GM19035 (cell line): ENCODE data around the gene DDR2.
"Not testable (repeated sequence)": the region's sequence is repeated elsewhere in the genome, so short reads cannot be mapped to it uniquely, and the experiment has no call there.

Experiments
- ATAC-seq: cut with Tn5 transposase; IDR thresholded peaks from one replicate; pipeline ENCODE4 v1.9.1; 2021; ENCODE audit not compliant: unreplicated experiment

DDR2 gene

GRCh38 chr1:162753998-162754585, 121.8 kb downstream of the DDR2 start:
- ATAC-seq, result no peak

GRCh38 chr1:162755306-162755705, 123.0 kb downstream of the DDR2 start:
- ATAC-seq, result no peak

GRCh38 chr1:162756523-162756922, 124.3 kb downstream of the DDR2 start:
- ATAC-seq, result no peak

GRCh38 chr1:162757476-162757875, 125.2 kb downstream of the DDR2 start:
- ATAC-seq, result no peak

GRCh38 chr1:162765788-162766187, 133.5 kb downstream of the DDR2 start:
- no peak for ATAC-seq

GRCh38 chr1:162772571-162773154, 140.4 kb downstream of the DDR2 start:
- no peak for ATAC-seq

GRCh38 chr1:162774007-162774406, 141.7 kb downstream of the DDR2 start:
- ATAC-seq, result no peak

GRCh38 chr1:162779043-162779442, 146.8 kb downstream of the DDR2 start:
- no peak for ATAC-seq

- ATAC-seq, result no peak
These were observed 150.4 kb downstream of the DDR2 start for GRCh38 chr1:162782671-162783070.

- not testable (repeated sequence) for ATAC-seq
These were observed 152.7 kb downstream of the DDR2 start for GRCh38 chr1:162784926-162785325.

GRCh38 chr1:162788783-162789182, 156.5 kb downstream of the DDR2 start:
- not testable (repeated sequence) for ATAC-seq

- peak; percentile 99 for ATAC-seq
These were observed 158.2 kb downstream of the DDR2 start, which contains the start of gene HSD17B7 for GRCh38 chr1:162790303-162790984. TSS of gene HSD17B7 (plus strand) at chr1:162790702. CDS start at chr1:162790801, 99 bp downstream.

- ATAC-seq, result not testable (repeated sequence)
These were observed 158.7 kb downstream of the DDR2 start for GRCh38 chr1:162790985-162791357.

GRCh38 chr1:162794284-162794683, 162.0 kb downstream of the DDR2 start:
- ATAC-seq, result not testable (repeated sequence)

GRCh38 chr1:162796617-162797279, 164.5 kb downstream of the DDR2 start:
- not testable (repeated sequence) for ATAC-seq

- ATAC-seq, result peak; percentile 68
These were observed 167.9 kb downstream of the DDR2 start for GRCh38 chr1:162799995-162800830.

GRCh38 chr1:162807503-162807902, 175.2 kb downstream of the DDR2 start:
- not testable (repeated sequence) for ATAC-seq

- not testable (repeated sequence) for ATAC-seq
These were observed 180.1 kb downstream of the DDR2 start for GRCh38 chr1:162812357-162812756.

- ATAC-seq, result not testable (repeated sequence)
These were observed 185.9 kb downstream of the DDR2 start for GRCh38 chr1:162818136-162818535.

GRCh38 chr1:162818666-162819065, 186.4 kb downstream of the DDR2 start:
- ATAC-seq, result not testable (repeated sequence)
